Epidermal melanocyte (primary cell): Measurements from ENCODE around the gene ZFAND3.
"Not testable (repeated sequence)": the region's sequence is repeated elsewhere in the genome, so short reads cannot be mapped to it uniquely, and the experiment has no call there.

Experiments
- DNase-seq: peaks from one replicate; pipeline ENCODE4 v3.0.0; 2011; ENCODE audit warnings: low spot score; ENCODE audit not compliant: insufficient read length

The ZFAND3 gene

DNA sequence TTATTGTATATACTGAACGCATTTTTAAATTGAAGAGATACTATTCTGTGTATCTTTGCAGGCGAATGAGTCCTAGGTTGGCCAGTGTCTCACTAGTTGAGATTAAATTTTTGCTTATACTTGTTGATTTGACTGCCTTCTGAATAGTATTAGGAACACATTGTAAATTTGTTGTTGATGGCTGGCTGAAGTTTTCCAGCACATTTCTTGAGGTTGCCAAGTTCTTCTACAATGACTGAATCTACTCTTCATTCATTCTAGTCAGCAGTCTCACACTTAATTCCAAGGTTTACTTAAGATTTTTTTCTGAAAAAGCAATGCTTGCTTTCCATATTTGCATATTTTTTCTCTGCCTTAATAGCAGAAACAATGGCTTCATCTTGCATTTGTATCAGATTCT, 151.7 kb downstream of the ZFAND3 start:
- DNase-seq = no peak

- no peak for DNase-seq
Measured at GRCh38 chr6:37971711-37972390, 152.3 kb downstream of the ZFAND3 start.

DNA sequence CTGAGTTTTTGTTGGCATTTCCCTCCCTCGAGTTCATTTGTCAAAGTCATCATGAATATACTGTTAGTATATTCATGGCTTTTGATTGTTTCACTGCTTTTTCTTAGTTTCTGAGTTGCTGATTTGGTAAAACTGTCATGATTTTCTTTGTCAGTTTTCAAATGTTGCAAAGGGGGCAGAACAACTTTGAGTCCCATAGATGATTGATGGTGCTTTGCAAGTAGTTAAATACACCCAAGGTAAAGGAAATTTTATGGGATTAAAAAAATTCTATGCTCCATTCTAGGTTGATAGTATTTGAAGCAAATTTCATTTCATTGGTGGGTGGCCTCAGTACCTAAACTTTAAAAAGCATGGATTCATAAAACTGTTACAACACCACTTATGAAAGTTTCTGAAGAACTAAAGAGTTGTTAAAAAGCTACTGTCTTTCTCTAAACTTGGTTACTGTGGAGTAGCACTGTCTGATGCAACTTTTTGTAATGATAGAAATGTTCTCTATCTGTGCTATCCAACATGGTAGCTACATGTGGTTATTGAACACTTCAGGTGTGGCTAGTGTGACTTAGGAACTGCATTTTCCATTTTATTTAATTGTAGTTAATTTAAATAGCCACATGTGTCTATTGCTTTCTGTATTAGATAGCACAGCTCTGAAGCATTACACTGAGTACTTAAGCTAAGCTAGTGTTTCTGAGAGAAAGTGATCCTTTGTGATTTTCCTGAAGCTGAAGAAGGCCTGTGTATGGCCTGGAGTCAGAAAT, 153.6 kb downstream of the ZFAND3 start:
- no peak for DNase-seq

DNA sequence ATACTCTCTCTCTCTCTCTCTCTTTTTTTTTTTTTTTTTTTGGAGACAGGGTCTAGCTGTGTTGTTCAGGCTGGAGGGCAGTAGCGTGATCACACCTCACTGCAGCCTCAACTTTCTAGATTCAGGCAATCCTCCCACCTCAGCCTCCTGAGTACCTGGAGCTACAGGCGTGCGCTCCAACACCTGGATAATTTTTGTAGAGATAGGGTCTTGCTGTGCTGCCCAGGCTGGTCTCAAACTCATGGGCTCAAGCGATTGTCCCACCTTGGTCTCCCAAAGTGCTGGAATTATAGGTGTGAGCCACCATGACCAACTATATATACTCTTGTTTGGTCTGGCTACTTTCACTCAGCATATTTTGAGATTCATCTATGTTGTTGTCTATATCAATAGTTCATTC, 154.9 kb downstream of the ZFAND3 start:
- no peak for DNase-seq

- DNase-seq = no peak
Measured at GRCh38 chr6:37974943-37975342, 155.4 kb downstream of the ZFAND3 start.

- DNase-seq = no peak
Measured at GRCh38 chr6:37977715-37978114, 158.2 kb downstream of the ZFAND3 start.

GRCh38 chr6:37979392-37980221, 160.1 kb downstream of the ZFAND3 start:
- DNase-seq = no peak

GRCh38 chr6:37980222-37980595, 160.7 kb downstream of the ZFAND3 start:
- DNase-seq = no peak

DNA sequence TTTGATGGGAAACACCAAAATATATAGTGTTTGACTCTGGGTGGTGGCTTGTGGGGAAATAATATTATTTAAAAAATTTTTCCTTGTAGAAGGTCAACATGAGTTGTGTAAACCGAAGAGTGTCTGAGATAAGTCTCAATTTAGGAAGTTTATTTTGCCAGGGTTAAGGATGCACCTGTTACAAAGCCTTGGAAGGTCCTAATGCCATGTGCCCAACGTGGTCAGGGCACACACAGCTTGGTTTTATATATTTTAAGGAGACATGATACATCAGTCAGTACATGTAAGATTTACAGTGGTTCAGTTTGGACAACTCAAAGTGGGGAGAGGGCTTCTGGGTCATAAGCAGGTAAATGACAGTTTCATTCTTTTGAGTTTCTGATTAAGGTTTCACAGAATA, 162.1 kb downstream of the ZFAND3 start:
- DNase-seq = no peak

DNA sequence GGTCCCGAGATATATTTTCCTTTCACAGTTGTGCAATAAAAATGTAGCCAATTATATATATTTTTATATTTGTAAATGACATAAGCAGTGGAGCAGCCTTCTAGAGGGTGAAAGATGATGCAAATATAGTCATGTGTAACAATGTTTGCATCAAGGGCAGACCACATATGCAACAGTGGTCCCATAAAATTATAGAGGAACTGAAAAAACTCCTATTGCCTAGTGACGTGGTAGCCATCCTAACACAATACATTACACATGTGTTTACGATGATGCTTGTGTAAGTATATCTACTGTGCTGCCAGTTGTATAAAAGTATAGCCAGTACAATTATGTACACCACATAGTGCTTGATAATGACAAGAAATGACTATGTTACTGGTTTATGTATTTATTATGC, 162.8 kb downstream of the ZFAND3 start:
- DNase-seq = no peak

DNA sequence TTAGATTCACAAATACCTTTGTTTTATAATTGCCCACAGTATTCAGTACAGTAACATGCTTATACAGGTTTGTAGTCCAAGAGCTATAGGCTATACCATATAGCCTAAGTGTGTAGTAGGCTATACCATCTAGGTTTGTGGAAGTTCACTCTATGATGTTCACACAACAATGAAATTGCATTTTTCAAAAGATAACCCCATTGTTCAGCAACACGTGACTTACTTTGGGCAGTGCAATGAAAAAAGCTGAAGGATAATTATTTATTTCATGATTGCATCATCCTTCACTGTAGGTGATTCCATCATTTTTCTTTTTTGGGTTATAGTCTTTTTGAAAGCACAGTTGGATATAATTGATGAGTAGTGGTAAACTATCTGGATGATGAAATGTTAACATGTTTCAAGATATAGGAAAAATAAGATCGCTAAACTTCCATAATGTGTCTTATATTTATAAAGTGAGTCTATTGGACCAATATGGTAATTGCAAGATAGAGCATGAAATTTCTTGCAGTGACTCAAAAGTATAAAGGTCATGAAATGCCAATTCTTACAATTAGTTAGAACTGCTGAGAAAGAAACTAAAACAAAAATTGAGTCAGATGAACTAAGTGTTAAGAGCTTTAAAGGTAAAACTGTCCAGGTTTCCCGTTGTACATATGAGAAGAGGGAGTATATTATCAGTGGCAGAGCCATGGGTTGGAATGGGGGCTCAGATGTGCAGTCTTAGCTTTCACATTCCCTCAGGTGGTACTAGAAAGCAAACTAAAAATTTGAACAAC, 164.4 kb downstream of the ZFAND3 start:
- no peak for DNase-seq

DNA sequence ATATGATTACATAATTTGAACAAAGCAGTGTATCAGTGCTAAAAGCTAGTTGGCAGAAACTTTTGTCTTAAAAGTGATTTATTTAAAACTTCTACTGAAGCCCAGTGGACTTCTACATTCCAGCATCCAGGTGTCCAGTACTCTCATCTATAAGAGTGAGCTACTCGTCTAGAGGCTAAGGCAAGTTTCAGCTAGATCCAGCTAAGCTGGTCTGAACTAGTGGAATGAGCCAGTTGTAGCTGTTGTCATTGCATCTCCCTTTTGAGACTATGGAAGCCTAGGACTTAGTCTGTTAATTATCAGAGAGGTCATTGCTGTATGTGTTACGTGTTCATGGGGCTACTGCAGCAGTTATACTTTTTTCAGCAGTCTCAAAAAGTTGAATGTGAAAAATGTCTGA, 165.1 kb downstream of the ZFAND3 start:
- DNase-seq = no peak

- DNase-seq = no peak
Measured at GRCh38 chr6:37985355-37985754, 165.8 kb downstream of the ZFAND3 start.

GRCh38 chr6:37987018-37987417, 167.5 kb downstream of the ZFAND3 start:
- DNase-seq = no peak

GRCh38 chr6:37987559-37987958, 168.0 kb downstream of the ZFAND3 start:
- no peak for DNase-seq

DNA sequence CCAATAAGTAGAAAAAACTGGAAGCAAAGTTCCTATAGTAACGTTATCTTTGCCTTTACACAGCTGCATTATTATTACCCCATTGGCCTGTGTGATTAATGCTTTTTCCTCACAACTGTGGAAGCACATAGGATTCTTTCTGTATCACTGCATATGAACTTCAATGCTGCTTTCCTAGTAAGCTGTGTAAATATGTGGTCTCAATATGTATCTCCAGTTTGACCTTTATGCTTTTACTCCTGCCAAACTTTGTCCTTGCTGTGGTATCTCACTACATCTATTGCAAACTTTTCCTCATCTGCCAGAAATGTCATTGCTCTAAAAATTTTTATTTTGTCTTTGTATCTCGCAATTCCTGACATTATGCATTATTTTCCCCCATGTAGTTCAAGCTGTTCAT, 168.6 kb downstream of the ZFAND3 start:
- no peak for DNase-seq

- DNase-seq = no peak
Measured at GRCh38 chr6:37988696-37989095, 169.2 kb downstream of the ZFAND3 start.

GRCh38 chr6:37990762-37991525, 171.4 kb downstream of the ZFAND3 start:
- DNase-seq = peak; percentile 45

- no peak for DNase-seq
Measured at GRCh38 chr6:37992749-37993148, 173.2 kb downstream of the ZFAND3 start.

DNA sequence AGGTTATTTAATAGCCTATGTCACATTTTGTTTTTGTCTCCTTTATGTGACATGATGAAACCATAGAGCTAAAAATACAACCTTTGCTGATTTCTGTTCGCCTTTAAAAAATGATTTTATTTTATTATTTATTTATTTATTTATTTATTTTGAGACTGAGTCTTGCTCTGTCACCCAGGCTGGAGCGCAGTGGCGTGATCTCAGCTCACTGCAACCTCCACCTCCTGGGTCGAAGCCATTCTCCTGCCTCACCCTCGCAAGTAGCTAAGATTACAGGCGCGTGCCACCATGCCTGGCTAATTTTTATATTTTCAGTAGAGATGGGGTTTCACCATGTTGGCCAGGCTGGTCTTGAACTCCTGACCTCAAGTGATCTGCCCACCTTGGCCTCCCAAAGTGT, 173.7 kb downstream of the ZFAND3 start:
- DNase-seq = not testable (repeated sequence)

- DNase-seq = no peak
Measured at GRCh38 chr6:37993596-37993995, 174.1 kb downstream of the ZFAND3 start.
